ENCODE measurements around the gene POLR1D. TPM values are rescaled to one million over a fixed set of nuclear protein-coding genes. Genes with fewer than 3 reads are reported as not detected.

POLR1D gene
- total RNA-seq, 1 experiment from 2014 or later, result 161 TPM

DNA sequence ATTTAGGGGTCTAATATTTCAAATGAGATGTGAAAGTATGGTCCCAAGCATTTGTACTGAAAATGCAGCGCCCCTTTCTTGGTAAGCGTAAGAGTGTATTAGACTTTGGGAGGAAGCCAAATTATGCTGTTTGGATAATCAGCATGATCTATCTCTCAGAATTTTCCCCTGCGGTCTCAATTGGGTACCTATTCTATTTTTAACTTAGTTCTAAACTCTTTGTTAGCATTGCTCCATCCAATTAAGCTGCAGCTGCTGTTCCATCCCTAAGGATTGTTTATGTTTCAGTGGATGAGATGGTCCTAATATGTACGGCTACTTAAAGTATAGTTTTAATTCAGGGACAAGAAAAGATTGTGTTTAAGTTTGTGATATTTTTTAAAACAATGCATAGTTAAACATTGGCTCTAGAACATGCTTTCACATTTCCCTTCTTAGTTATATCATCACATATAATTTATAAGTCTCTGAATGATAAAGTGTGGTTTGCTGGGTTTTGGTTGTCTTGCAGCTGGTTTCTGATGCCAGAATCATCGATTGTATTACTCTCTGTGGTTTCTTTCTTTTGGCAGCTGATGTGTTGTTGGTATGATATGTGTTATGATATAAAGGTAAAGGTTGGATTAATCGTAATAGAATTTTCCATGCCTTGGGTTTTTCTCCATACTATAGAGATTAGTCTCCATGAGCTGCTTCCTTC lies 15.0 kb downstream of the POLR1D start:
- H3K27ac ChIP-seq (ENCODE audit: low read length), result no peak overlapping the region
- H3K4me3 ChIP-seq (ENCODE audit: low read length), result no peak overlapping the region
- no peak overlapping the region for H3K4me2 ChIP-seq (ENCODE audit: low read depth, low read length, poor library complexity, severe bottlenecking)
- H2AFZ ChIP-seq (ENCODE audit: low read length), result no peak overlapping the region
- DNase-seq, result no peak
- no peaks in the 10 kb centered on the region for H3K9me2 ChIP-seq (replicated peaks; ENCODE audit: insufficient read depth, low read length)
- H3K9ac ChIP-seq (ENCODE audit: low read length), result no peak overlapping the region
- H4K20me1 ChIP-seq (ENCODE audit: insufficient read depth, low read depth, low read length), result no peaks in the 10 kb centered on the region; the same call in 1 of the 2 replicates
- H3K79me2 ChIP-seq (ENCODE audit: low read length), result peaks cover 97% of the 10 kb centered on the region
- H3K36me3 ChIP-seq (ENCODE audit: insufficient read depth, low read length), result peaks cover 24% of the 10 kb centered on the region
- H3K27me3 ChIP-seq (ENCODE audit: low read length), result no peaks in the 10 kb centered on the region
- H3K4me1 ChIP-seq (ENCODE audit: low read length), result no peaks in the 10 kb centered on the region
- H3K9me3 ChIP-seq (ENCODE audit: low read length), result no peaks in the 10 kb centered on the region

DNA sequence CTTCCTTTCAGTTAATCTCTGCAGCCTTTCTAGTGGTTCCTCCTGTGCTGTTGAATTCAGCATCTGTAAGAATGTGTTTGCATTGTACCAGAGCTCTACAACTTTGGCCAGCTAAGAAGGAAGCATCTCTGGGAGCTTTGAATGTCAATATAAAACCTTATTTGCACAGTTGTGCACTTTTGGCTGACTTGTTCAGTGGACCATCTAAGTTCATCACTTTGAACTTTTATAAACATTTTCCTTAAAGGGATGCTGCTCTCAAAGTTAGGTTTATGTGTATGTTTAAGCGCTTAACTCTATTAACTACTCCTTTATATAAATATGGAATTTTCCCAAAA lies 15.6 kb downstream of the POLR1D start:
- Histone ChIP-seq H3K9me3 (ENCODE audit: low read length) (no peaks in the 10 kb centered on the region), H3K27ac (ENCODE audit: low read length) (no peak overlapping the region), H3K9ac (ENCODE audit: low read length) (no peak overlapping the region), H3K4me1 (ENCODE audit: low read length) (no peaks in the 10 kb centered on the region), H3K4me2 (ENCODE audit: low read depth, low read length, poor library complexity, severe bottlenecking) (no peak overlapping the region), H3K79me2 (ENCODE audit: low read length) (peaks cover 97% of the 10 kb centered on the region), H4K20me1 (ENCODE audit: insufficient read depth, low read depth, low read length) (no peaks in the 10 kb centered on the region; the same call in 1 of the 2 replicates), H2AFZ (ENCODE audit: low read length) (no peak overlapping the region), H3K27me3 (ENCODE audit: low read length) (no peaks in the 10 kb centered on the region), H3K9me2 (replicated peaks; ENCODE audit: insufficient read depth, low read length) (no peaks in the 10 kb centered on the region), H3K4me3 (ENCODE audit: low read length) (no peak overlapping the region), H3K36me3 (ENCODE audit: insufficient read depth, low read length) (peaks cover 19% of the 10 kb centered on the region)
- DNase-seq, result no peak

DNA sequence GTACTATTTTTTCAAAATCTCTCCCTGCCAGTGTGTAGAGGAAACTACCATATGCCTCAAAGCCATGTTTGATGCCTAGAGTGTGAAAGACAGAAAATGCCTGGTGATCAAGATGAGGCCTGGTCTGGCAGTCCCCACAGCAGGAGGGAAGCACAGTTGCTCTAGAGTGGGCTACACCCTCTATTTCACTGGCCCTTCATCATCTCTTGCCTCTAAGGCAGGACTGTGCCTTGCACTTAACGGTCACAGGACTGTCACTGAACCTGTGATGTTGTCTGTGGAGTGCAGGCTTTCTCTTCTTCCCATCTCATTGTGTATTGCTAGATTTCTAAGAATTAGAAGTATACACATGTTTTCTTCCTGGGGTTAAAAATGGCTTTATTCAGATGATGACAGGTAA lies 16.3 kb downstream of the POLR1D start:
- H3K4me3 ChIP-seq (ENCODE audit: low read length), result no peak overlapping the region

DNA sequence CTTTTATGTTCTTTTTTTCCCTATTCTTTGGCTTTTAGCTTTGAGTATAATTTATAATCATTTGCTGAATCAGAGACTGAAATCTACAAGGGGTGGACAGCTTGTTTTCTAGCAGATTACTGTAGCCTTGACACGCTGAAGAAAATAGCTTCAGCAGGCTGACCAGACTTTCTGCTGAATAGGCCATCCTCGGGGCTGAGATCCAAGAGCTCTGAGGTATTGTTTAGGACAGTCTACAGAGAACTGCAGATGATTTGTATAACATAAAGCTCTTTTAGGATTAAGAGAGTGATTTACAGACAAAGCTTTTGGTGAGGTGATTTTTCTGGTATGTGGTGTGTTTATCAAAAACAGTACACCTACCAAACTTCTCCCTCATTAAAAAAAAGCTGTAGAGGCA lies 16.8 kb downstream of the POLR1D start:
- H4K20me1 ChIP-seq (ENCODE audit: insufficient read depth, low read depth, low read length), result no peaks in the 10 kb centered on the region
- H3K79me2 ChIP-seq (ENCODE audit: low read length), result peaks cover 98% of the 10 kb centered on the region

More for the DNA sequence above, 16.3 kb downstream of the POLR1D start:
- Histone ChIP-seq H3K9me2 (replicated peaks; ENCODE audit: insufficient read depth, low read length) (no peaks in the 10 kb centered on the region), H3K79me2 (ENCODE audit: low read length) (peaks cover 98% of the 10 kb centered on the region), H2AFZ (ENCODE audit: low read length) (no peak overlapping the region), H4K20me1 (ENCODE audit: insufficient read depth, low read depth, low read length) (no peaks in the 10 kb centered on the region; the same call in 1 of the 2 replicates), H3K9ac (ENCODE audit: low read length) (no peak overlapping the region), H3K9me3 (ENCODE audit: low read length) (no peaks in the 10 kb centered on the region), H3K27ac (ENCODE audit: low read length) (no peak overlapping the region), H3K36me3 (ENCODE audit: insufficient read depth, low read length) (peaks cover 16% of the 10 kb centered on the region), H3K27me3 (ENCODE audit: low read length) (no peaks in the 10 kb centered on the region), H3K4me1 (ENCODE audit: low read length) (no peaks in the 10 kb centered on the region), H3K4me2 (ENCODE audit: low read depth, low read length, poor library complexity, severe bottlenecking) (no peak overlapping the region)
- no peak for DNase-seq

DNA sequence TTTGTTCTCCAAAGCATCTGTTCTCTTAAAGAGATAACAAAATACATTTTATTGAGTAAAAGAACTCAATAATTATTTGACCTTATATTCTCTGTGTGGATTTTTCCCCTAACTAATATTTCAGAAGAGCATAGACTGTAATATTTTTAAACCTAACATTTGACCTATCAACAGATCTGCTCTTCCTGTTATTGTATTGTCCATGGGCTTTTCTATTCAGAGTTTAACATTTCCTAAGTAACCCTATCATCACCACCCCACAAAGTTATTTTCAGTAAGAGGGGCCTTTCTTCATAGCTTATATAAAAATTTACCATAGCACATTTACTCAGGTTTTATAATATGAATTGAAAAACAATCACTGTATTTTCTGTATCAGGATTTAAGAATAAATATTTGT lies 17.5 kb downstream of the POLR1D start:
- Histone ChIP-seq H4K20me1 (ENCODE audit: insufficient read depth, low read depth, low read length) (no peaks in the 10 kb centered on the region), H3K9ac (ENCODE audit: low read length) (no peak overlapping the region), H3K27ac (ENCODE audit: low read length) (no peak overlapping the region), H3K27me3 (ENCODE audit: low read length) (no peaks in the 10 kb centered on the region), H3K9me2 (replicated peaks; ENCODE audit: insufficient read depth, low read length) (no peaks in the 10 kb centered on the region), H3K79me2 (ENCODE audit: low read length) (peaks cover 98% of the 10 kb centered on the region), H3K4me2 (ENCODE audit: low read depth, low read length, poor library complexity, severe bottlenecking) (no peak overlapping the region), H3K4me1 (ENCODE audit: low read length) (no peaks in the 10 kb centered on the region), H3K9me3 (ENCODE audit: low read length) (no peaks in the 10 kb centered on the region), H3K4me3 (ENCODE audit: low read length) (no peak overlapping the region), H3K36me3 (ENCODE audit: insufficient read depth, low read length) (peaks cover 12% of the 10 kb centered on the region), H2AFZ (ENCODE audit: low read length) (no peak overlapping the region)
- no peak for DNase-seq

More for the DNA sequence above, 16.8 kb downstream of the POLR1D start:
- no peaks in the 10 kb centered on the region for H3K4me1 ChIP-seq (ENCODE audit: low read length)
- DNase-seq, result no peak
- no peak overlapping the region for H2AFZ ChIP-seq (ENCODE audit: low read length)
- no peak overlapping the region for H3K4me3 ChIP-seq (ENCODE audit: low read length)
- H3K9me3 ChIP-seq (ENCODE audit: low read length), result no peaks in the 10 kb centered on the region
- H3K9ac ChIP-seq (ENCODE audit: low read length), result no peak overlapping the region
- peaks cover 13% of the 10 kb centered on the region for H3K36me3 ChIP-seq (ENCODE audit: insufficient read depth, low read length)
- no peaks in the 10 kb centered on the region for H3K27me3 ChIP-seq (ENCODE audit: low read length)
- no peaks in the 10 kb centered on the region for H3K9me2 ChIP-seq (replicated peaks; ENCODE audit: insufficient read depth, low read length)
- no peak overlapping the region for H3K27ac ChIP-seq (ENCODE audit: low read length)
- no peak overlapping the region for H3K4me2 ChIP-seq (ENCODE audit: low read depth, low read length, poor library complexity, severe bottlenecking)

DNA sequence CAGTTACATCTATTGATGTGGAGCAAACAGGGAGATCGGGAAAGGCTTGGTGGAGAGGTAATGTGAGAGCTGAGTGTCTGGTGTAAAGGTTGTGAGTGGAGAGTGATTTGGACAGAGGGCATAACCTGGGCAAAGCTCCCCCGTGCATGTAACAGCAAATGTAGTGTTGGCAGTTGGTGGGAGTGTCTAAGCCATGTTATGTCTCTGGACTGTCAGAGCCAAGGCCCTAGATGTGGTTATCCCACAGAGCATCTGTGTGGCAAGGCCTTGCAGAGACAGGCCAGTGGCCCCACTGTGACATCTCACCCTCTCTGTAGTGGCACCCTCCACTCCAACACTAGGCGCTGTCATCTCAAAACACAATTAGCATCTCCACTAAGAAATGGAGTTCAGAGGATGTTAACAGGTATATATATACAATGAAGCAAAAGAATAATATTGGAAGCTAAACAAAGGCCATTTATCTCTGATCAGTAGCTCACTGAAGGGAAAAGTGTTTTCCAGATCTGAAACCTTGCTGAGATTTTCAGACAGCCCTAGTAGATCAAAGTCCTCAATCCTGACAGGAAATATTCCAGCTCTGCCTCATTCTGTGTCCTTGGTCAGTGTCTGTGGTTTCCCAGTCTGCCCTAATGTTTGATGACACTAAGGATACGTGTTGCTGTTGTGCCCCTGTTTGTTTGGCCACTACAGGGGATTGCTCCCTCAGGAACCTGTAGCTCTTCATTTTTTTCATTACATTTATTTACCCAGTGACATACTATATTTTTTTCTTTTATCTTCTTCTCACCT lies 20.2 kb downstream of the POLR1D start:
- no peak for DNase-seq
- peaks cover 99% of the 10 kb centered on the region for H3K79me2 ChIP-seq (ENCODE audit: low read length)
- H3K27ac ChIP-seq (ENCODE audit: low read length), result no peak overlapping the region
- H3K36me3 ChIP-seq (ENCODE audit: insufficient read depth, low read length), result peaks cover 33% of the 10 kb centered on the region
- no peaks in the 10 kb centered on the region for H4K20me1 ChIP-seq (ENCODE audit: insufficient read depth, low read depth, low read length)
- H2AFZ ChIP-seq (ENCODE audit: low read length), result no peak overlapping the region
- H3K9ac ChIP-seq (ENCODE audit: low read length), result no peak overlapping the region
- no peak overlapping the region for H3K4me3 ChIP-seq (ENCODE audit: low read length)
- H3K4me2 ChIP-seq (ENCODE audit: low read depth, low read length, poor library complexity, severe bottlenecking), result no peak overlapping the region
- H3K4me1 ChIP-seq (ENCODE audit: low read length), result no peaks in the 10 kb centered on the region
- no peaks in the 10 kb centered on the region for H3K27me3 ChIP-seq (ENCODE audit: low read length)
- no peaks in the 10 kb centered on the region for H3K9me2 ChIP-seq (replicated peaks; ENCODE audit: insufficient read depth, low read length)
- H3K9me3 ChIP-seq (ENCODE audit: low read length), result no peaks in the 10 kb centered on the region

DNA sequence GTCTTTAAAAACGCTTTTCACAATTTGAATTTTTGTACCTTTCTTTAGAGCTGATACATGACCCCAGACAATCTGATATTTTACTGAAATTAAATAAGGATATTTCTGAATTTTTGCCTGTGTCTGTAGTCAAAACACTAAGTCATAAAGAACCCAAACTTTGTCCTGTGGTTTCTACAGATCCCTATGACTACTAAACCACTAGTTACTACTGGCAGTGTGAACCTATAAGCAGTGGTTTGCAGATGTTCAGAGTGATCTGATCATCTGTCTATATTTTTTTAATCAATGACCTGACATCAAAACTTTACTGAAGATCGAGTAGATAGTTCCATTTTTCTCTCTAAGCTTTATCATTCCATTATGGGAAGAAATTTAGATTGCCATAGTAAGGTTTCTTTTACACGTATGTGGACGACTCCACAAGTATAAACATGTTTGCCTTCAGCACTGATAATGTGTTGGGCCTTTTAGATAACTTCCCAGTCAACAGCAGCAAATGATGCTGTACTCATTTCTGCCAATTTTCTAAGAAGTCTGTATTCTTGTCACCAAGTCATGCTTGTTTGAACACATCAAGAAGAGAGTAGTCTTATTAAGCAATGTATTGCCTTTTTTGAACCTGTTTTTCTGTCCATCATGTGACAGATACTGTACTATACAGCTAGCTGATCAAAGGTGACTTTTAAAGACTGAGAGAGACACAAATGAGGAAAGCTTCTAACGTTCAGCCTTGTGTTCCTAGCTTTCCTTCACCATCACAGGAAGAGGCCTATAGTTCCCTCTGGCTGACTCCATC lies 21.8 kb downstream of the POLR1D start:
- no peaks in the 10 kb centered on the region for H3K27me3 ChIP-seq (ENCODE audit: low read length)
- no peaks in the 10 kb centered on the region for H3K9me2 ChIP-seq (replicated peaks; ENCODE audit: insufficient read depth, low read length)
- no peak overlapping the region for H3K27ac ChIP-seq (ENCODE audit: low read length)
- H3K4me3 ChIP-seq (ENCODE audit: low read length), result no peak overlapping the region
- H3K4me1 ChIP-seq (ENCODE audit: low read length), result no peaks in the 10 kb centered on the region
- no peaks in the 10 kb centered on the region for H4K20me1 ChIP-seq (ENCODE audit: insufficient read depth, low read depth, low read length)
- DNase-seq, result no peak
- H3K4me2 ChIP-seq (ENCODE audit: low read depth, low read length, poor library complexity, severe bottlenecking), result no peak overlapping the region
- peaks cover 42% of the 10 kb centered on the region for H3K36me3 ChIP-seq (ENCODE audit: insufficient read depth, low read length)
- H3K9ac ChIP-seq (ENCODE audit: low read length), result no peak overlapping the region
- no peaks in the 10 kb centered on the region for H3K9me3 ChIP-seq (ENCODE audit: low read length)
- H3K79me2 ChIP-seq (ENCODE audit: low read length), result peaks cover 96% of the 10 kb centered on the region
- no peak overlapping the region for H2AFZ ChIP-seq (ENCODE audit: low read length)

DNA sequence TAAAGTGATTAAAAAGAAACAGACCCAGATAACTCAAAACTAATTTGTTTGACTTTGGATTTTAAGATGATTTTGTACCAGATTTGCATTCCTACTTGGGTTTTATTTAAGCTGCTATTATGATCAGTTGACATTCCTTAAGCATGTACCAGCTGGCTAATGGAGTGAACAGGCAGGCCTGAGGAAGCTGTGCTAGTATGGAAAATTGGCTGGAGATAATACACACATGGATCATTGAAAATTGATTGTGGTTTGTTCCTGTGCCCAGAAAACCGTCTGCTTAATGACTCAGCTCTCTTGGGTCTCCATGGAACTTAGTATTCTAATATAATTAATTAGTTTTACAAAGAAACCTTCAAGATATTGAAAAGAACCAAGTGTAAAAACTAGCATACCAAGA lies 22.6 kb downstream of the POLR1D start:
- peaks cover 49% of the 10 kb centered on the region for H3K36me3 ChIP-seq (ENCODE audit: insufficient read depth, low read length)
- no peaks in the 10 kb centered on the region for H3K4me1 ChIP-seq (ENCODE audit: low read length)
- H3K9me3 ChIP-seq (ENCODE audit: low read length), result peaks cover 5% of the 10 kb centered on the region
- no peaks in the 10 kb centered on the region for H3K9me2 ChIP-seq (replicated peaks; ENCODE audit: insufficient read depth, low read length)
- H3K79me2 ChIP-seq (ENCODE audit: low read length), result peaks cover 93% of the 10 kb centered on the region
- no peak overlapping the region for H3K27ac ChIP-seq (ENCODE audit: low read length)
- no peak overlapping the region for H2AFZ ChIP-seq (ENCODE audit: low read length)
- no peak for DNase-seq
- H3K4me3 ChIP-seq (ENCODE audit: low read length), result no peak overlapping the region
- no peak overlapping the region for H3K4me2 ChIP-seq (ENCODE audit: low read depth, low read length, poor library complexity, severe bottlenecking)
- no peaks in the 10 kb centered on the region for H3K27me3 ChIP-seq (ENCODE audit: low read length)
- no peak overlapping the region for H3K9ac ChIP-seq (ENCODE audit: low read length)
- H4K20me1 ChIP-seq (ENCODE audit: insufficient read depth, low read depth, low read length), result no peaks in the 10 kb centered on the region
